GM18867 (cell line): ENCODE data around the gene RPL35.
"Not testable (repeated sequence)": the region's sequence is repeated elsewhere in the genome, so short reads cannot be mapped to it uniquely, and the experiment has no call there.

Experiments used
- ATAC-seq: cut with Tn5 transposase; IDR thresholded peaks from one replicate; pipeline ENCODE4 v1.9.1; 2021; ENCODE audit warnings: mild to moderate bottlenecking, moderate library complexity; ENCODE audit not compliant: unreplicated experiment

Gene RPL35

GRCh38 chr9:124853605-124854143, 8.1 kb downstream of the RPL35 start:
- ATAC-seq: no peak

- peak; percentile 74 for ATAC-seq
Measured at GRCh38 chr9:124852829-124853531, 8.8 kb downstream of the RPL35 start, which contains the start of gene WDR38. Gene WDR38 (plus strand): TSS chr9:124853460. CDS start chr9:124853532, 72 bp downstream.

DNA sequence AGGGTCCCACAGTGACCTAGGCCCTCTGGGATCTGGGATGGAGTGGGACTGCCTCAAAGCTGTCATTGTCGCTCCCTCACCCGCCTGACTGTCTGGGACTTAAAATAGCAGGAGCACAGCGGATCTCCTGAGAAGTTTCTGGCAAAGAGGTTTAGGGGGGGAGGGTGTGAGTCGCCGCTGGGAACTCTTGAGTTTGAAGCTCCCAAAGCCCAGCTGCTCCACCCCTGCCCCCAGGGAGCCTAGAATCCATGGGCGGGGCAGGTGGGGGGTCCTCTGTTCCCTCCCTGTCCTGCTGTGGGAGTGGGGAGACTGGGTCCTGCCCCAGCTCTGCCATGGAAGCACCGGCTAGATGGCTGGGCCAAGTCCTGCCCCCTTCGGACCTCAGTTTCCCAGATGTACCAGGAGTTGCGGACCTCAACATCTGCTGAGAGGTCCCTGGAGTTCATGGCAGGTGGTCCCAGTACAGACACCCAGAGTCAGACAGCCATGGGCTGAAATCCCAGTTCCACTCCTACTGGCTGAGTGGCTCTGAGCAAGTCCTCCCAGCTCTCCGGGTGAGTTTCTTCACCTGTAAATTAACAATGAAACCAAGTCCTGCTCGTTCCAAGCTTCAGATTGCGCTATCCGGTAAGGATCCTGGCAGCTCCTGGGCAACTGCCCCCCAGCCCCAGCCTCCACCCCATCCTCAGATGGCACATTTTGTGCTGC, 9.5 kb downstream of the RPL35 start:
- no peak for ATAC-seq

- ATAC-seq: no peak
Measured at GRCh38 chr9:124849801-124850200, 12.0 kb downstream of the RPL35 start.

- no peak for ATAC-seq
Measured at GRCh38 chr9:124846969-124847368, 14.8 kb downstream of the RPL35 start.

DNA sequence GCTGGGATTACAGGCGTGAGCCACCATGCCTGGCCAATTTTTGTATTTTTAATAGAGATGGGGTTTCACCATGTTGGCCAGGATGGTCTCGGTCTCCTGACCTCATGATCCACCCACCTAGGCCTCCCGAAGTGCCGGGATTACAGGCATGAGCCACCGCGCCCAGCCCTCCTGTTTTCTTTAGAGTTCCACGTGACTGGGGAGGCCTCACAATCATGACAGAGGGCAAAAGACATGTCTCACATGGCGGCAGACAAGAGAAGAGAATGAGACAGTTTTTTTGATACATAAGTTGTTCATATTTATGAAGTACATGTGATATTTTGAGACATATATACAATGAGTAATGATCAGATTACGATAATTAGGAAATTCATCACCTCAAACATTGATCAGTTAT, 15.3 kb downstream of the RPL35 start:
- not testable (repeated sequence) for ATAC-seq

GRCh38 chr9:124844291-124844690, 17.5 kb downstream of the RPL35 start:
- ATAC-seq: no peak

- ATAC-seq: no peak
Measured at GRCh38 chr9:124843456-124844034, 18.2 kb downstream of the RPL35 start.

DNA sequence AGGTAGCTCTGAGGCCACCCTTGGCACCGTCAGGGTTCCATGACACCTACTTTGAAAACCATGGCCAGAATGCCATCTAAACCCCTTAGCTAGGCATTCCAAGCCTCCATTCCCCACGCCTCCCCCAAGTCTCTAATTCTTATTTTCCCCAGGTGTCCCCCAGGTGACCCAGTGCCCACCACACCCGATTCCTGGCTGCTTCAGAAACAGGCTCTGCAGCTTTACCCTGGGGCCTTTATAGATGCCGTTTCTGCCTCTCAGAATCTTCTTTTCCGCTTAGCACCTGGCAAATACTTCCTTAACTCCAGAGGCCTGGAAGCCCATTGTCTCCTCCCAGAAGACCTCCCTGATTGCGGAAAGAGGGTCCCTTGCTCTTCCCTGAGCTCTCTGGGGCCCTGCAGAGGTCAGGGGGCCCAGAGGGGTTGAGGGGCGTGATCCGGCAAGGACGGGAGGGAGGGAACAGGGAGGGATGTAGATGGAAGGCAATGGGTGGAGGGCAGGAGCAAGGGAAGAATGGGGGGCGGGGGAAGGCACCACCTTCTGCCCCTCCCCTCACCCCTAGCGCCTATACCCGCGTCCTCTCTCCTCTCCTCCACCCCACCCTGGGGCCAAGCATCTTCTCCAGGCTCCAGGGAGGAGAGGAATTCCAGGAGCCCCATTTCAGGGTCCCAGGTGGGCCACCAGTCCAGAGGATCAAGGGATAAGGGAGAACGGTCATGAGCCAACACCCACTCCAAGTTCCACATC, 20.5 kb downstream of the RPL35 start:
- no peak for ATAC-seq

DNA sequence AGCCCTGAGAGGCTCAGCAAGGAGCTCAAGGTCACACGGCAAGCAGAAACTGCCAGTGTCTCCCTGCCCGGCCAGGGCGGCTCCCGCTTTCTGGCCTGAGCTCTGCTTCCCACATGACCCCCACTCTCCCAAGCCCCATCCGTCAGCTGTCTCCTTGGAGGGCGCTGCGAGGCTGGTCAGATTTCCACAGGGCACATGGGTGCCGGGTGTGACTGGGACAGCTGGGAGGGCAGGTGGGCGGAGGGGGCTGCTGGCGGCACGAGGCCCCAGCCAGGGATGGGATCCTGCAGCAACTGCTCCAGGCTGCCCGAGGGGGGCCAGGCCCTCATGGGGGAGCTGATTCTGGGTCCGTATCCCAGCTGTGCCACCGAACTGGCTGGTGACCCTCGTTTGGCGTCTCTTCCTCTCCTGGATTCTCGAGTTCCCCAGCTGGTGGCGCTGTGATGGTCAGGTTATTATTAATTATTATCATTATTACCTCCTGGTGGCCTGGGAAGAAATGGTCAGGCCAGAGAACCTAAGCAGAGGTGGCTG, 21.4 kb downstream of the RPL35 start:
- no peak for ATAC-seq

DNA sequence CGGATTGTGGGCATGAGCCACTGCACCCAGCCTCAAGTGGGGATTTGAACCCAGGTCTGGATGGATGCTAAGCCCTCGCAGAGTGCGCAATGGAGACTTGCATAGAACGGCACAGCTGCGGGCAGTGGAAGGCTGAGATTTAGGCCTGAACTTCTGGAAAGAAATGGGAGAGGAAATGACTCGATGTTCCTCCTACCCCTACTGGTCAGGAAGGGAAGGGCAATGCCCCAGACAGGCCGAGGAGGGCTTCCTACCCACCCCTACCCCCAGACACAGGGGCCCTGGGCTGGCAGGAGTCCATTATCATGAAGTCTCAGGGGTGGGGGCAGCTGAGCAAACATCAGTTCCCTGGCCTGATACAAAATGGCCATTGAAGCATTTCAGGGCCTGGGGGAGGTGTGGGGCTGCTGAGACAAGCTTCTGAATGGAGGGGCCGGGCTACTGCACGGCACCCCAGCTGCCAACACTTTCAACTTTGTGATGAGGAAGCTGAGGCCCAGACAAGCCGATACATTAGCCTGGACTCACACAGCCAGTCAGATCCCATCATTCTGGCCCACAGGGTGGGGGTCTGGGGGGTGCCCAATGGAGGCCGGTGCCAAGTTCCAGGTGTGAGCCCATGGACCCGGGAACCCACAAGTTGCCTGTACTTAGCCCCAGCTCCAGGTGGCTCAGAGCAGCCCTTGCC, 22.0 kb downstream of the RPL35 start:
- ATAC-seq: no peak

- ATAC-seq: not testable (repeated sequence)
Measured at GRCh38 chr9:124838567-124839275, 23.0 kb downstream of the RPL35 start.

DNA sequence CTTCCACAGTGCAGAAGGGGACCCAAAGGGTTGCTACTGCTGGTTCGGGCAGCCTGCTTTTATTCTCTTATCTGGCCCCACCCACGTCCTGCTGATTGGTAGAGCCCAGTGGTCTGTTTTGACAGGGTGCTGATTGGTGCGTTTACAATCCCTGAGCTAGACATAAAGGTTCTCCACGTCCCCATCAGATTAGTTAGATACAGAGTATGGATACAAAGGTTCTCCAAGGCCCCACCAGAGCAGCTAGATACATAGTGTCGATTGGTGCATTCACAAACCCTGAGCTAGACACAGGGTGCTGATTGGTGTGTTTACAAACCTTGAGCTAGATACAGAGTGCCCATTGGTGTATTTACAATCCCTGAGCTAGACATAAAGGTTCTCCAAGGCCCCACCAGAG, 23.6 kb downstream of the RPL35 start:
- ATAC-seq: not testable (repeated sequence)

DNA sequence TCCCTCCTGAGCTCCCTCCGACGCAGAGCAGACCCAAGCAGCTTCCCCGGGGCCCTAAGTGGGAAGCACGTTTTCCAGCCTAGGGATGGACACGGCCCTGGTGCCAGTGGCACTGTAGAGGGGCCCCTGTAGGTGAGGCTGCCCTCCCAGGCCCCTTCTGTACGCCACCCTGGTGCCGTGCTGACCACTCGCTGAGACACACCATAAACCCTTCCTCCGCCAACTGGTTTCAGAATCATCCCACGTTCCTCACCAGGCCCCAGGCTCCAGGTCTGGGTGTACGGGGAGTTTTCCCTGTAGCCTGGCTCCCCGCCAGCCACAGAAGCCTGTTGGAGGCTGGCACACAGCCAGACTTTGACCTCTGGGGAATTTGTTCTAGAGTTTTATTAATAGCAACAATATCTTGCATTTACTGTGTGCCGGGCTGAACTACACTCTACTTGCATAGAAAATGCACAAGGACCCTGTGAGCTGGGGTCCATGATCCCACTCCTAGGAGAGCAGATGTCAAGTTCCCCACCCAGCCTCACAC, 26.7 kb downstream of the RPL35 start:
- no peak for ATAC-seq

GRCh38 chr9:124834591-124834990, 27.2 kb downstream of the RPL35 start:
- no peak for ATAC-seq

DNA sequence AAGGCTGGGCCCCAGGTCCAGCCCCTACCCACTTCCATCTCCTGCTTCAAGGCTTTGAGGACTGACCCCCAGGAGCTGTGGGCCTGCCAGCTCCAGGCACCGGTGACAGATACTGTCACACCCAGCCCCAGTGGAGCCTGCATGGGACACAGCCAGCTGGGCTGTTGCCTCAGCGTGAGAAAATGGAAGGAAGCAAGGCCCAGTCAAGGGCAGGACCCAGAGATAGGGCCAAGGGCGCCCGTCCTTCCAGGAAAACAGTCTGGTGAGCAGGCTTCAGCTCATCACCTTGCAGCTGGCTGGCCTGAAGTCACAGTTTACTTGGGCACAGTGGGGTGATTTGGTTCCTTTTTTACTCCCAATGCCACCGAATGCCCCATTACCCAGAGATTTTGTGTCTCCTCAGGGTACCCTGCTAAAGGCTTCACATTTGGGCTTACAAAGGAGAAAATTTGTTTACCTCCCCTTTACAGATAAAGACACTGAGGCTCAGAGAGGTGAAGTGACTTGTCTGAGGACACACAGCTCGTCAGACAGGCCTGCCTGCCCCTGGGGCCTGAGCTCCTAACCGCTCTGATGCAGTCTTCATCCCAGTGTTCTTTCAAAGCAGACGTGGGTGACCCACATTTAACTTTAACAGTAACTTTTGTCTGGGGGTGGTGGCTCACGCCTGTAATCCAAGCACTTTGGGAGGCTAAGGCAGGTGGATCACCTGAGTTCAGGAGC, 30.0 kb downstream of the RPL35 start:
- ATAC-seq: no peak

DNA sequence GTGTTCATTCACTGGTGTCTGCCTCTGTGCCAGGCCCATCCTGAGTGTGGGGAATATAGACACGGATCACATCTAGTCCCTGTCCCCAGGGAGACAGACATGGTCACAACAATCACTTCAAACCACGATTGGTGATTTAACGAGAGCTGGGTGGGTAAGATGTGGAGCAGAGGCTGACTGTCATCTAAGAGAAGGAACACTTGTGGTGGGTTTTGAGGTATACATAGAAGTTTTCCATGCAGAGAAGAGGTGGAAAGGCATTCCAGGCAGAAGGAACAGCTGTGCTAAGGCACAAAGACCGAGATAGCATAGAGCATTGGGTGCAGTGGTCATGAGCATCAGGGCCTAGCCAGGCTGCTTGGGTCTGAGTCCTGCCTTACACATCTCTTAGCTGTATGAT, 31.2 kb downstream of the RPL35 start:
- no peak for ATAC-seq

- no peak for ATAC-seq
Measured at GRCh38 chr9:124829334-124829669, 32.5 kb downstream of the RPL35 start.
